Epidermal melanocyte (primary cell): Measurements from ENCODE around the gene CIB1.
"Not testable (repeated sequence)": the region's sequence is repeated elsewhere in the genome, so short reads cannot be mapped to it uniquely, and the experiment has no call there.

Source experiments
- DNase-seq: peaks from one replicate; pipeline ENCODE4 v3.0.0; 2011; ENCODE audit warnings: low spot score; ENCODE audit not compliant: insufficient read length

Gene CIB1

GRCh38 chr15:90200534-90201129 lies 33.1 kb downstream of the CIB1 start:
- no peak for DNase-seq

- no peak for DNase-seq
Measured at GRCh38 chr15:90194655-90195054, 39.1 kb downstream of the CIB1 start.

- DNase-seq: no peak
Measured at GRCh38 chr15:90192961-90193786, 40.6 kb downstream of the CIB1 start.

GRCh38 chr15:90191794-90192509 lies 41.8 kb downstream of the CIB1 start:
- DNase-seq: no peak

- DNase-seq: no peak
Measured at GRCh38 chr15:90191344-90191687, 42.4 kb downstream of the CIB1 start.

- no peak for DNase-seq
Measured at GRCh38 chr15:90190606-90191343, 43.0 kb downstream of the CIB1 start.

GRCh38 chr15:90189781-90190467 lies 43.8 kb downstream of the CIB1 start:
- DNase-seq: no peak

- no peak for DNase-seq
Measured at GRCh38 chr15:90188914-90189748, 44.6 kb downstream of the CIB1 start.

- not testable (repeated sequence) for DNase-seq
Measured at GRCh38 chr15:90188065-90188464, 45.7 kb downstream of the CIB1 start.

GRCh38 chr15:90187257-90187868 lies 46.4 kb downstream of the CIB1 start:
- no peak for DNase-seq

GRCh38 chr15:90184786-90185704 lies 48.7 kb downstream of the CIB1 start:
- no peak for DNase-seq

GRCh38 chr15:90184119-90184785 lies 49.5 kb downstream of the CIB1 start:
- no peak for DNase-seq

- DNase-seq: no peak
Measured at GRCh38 chr15:90181776-90182175, 52.0 kb downstream of the CIB1 start.
